ENCODE results near the gene WHRN. TPM values are rescaled to one million over a fixed set of nuclear protein-coding genes. Genes with fewer than 3 reads are reported as not detected.

Gene WHRN
- total and polyA plus RNA-seq, 2 of the 8 experiments (the other 6 are each of a cell fraction or from before 2014, with no cell fraction given) = 4.4 to 7.7 TPM

DNA sequence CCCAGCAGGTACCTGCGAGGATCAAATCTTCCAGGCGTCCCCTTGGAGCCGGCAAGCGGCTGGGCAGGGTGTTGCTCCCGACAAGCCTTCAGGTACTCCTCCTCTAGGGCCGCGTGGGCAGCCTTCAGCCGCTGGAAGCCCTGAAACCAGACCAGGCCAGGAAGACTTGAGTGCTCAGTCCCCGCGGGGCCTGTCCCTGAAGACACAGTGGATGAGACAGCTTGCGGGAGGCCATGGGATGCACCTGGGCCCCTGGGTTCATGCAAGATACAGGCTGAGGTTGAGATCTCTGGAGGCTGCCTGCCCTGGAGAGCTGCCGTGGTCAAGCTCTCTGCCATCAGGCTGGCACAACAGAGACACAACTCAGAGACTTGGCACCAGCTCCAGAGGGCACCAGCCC, 142.9 kb downstream of the WHRN start (continued):
- no peak for TF ChIP-seq RBBP5 (IDR thresholded peaks at IDR 0.05; ENCODE audit: borderline replicate concordance, low read depth, low read length)

Measured in H1 (cell line).